Endothelial cell of umbilical vein (primary cell): Measurements from ENCODE around the gene GRID1.

Experiments
- CTCF ChIP-seq, 2 donors: IDR thresholded peaks; 1 replicate in 1 of 2; 2 replicates in 1 of 2; pipeline ENCODE4 v1.5.1; 2011; ENCODE audit warnings: low read length in 2 of 2, mild to moderate bottlenecking in 2 of 2, moderate library complexity in 2 of 2, control low read depth in 1 of 2, inconsistent platforms in 1 of 2, low read depth in 1 of 2; ENCODE audit not compliant: insufficient read depth in 1 of 2; ENCODE audit errors: extremely low read depth in 1 of 2
- GATA2 ChIP-seq: IDR thresholded peaks from 2 replicates; pipeline ENCODE4 v1.7.0; 2011; ENCODE audit warnings: low read depth, mild to moderate bottlenecking, moderate library complexity, mixed read lengths, low read length; ENCODE audit not compliant: insufficient read length, insufficient read depth
- POLR2A ChIP-seq: IDR thresholded peaks from 2 replicates; pipeline ENCODE4 v1.6.1; 2012; ENCODE audit warnings: low read depth, mild to moderate bottlenecking, control low read depth, low read length

- TF ChIP-seq GATA2 (no peak), CTCF (IDR thresholded peaks at IDR 0.05; ENCODE audit: extremely low read depth in 1 of 2, insufficient read depth in 1 of 2, low read depth in 1 of 2, low read length in 2 of 2) (no peak), POLR2A (no peak)
These were observed 119.0 kb downstream of the GRID1 start for GRCh38 chr10:86247588-86247987.
